Lower lobe of right lung (tissue), 2 donors: ENCODE results near the gene DUSP14. TPM values are rescaled to one million over a fixed set of nuclear protein-coding genes. Genes with fewer than 3 reads are reported as not detected.

Source experiments
- ATAC-seq, 2 donors: fragments of 200-7000 bp; cut with Tn5 transposase; one replicate each; pipeline ENCODE4 v1.9.1; 2020 to 2022; ENCODE audit warnings: mild to moderate bottlenecking in 2 of 2, moderate library complexity in 2 of 2
- DNase-seq: peaks from one replicate; pipeline ENCODE4 v3.0.0-alpha.2; 2020
- H3K27ac ChIP-seq: fragments of 200-600 bp; one replicate; pipeline ENCODE4 v1.8.0; 2022
- H3K27me3 ChIP-seq: fragments of 200-600 bp; one replicate; pipeline ENCODE4 v1.8.0; 2022; ENCODE audit warnings: low read depth
- H3K36me3 ChIP-seq: fragments of 200-600 bp; one replicate; pipeline ENCODE4 v1.8.0; 2022; ENCODE audit warnings: mild to moderate bottlenecking
- H3K4me1 ChIP-seq: fragments of 200-600 bp; one replicate; pipeline ENCODE4 v1.8.0; 2022
- H3K4me3 ChIP-seq: fragments of 200-600 bp; one replicate; pipeline ENCODE4 v1.8.0; 2022; ENCODE audit warnings: mild to moderate bottlenecking
- H3K9me3 ChIP-seq: fragments of 200-600 bp; one replicate; pipeline ENCODE4 v1.8.0; 2022
- intact Hi-C: fragments of 100-400 bp; cut with DNase I; formaldehyde crosslinking; loops from one replicate; pipeline ENCODE4 v1.11.0; 2022
- total RNA-seq: library from RNA; stranded (reverse); fragmentation: NEBNext Ultra II Directional; extraction: Animal tissue kit (Norgen Biotek cat#: 25700); gene quantifications from one replicate; pipeline ENCODE4 v1.2.1, GENCODE V29; 2021
- TF ChIP-seq, protein P1 (sequence below): fragments of 200-600 bp; IDR thresholded peaks from one replicate; pipeline ENCODE4 v1.8.0; 2022; ENCODE audit warnings: antibody characterized with exemption, mild to moderate bottlenecking
- donor health status: DM: no; HTN: yes; CAD: no; lungs with severe emphysema.

DUSP14 gene
- total RNA-seq, 1 donor from 2014 or later, result 7.7 TPM

DNA sequence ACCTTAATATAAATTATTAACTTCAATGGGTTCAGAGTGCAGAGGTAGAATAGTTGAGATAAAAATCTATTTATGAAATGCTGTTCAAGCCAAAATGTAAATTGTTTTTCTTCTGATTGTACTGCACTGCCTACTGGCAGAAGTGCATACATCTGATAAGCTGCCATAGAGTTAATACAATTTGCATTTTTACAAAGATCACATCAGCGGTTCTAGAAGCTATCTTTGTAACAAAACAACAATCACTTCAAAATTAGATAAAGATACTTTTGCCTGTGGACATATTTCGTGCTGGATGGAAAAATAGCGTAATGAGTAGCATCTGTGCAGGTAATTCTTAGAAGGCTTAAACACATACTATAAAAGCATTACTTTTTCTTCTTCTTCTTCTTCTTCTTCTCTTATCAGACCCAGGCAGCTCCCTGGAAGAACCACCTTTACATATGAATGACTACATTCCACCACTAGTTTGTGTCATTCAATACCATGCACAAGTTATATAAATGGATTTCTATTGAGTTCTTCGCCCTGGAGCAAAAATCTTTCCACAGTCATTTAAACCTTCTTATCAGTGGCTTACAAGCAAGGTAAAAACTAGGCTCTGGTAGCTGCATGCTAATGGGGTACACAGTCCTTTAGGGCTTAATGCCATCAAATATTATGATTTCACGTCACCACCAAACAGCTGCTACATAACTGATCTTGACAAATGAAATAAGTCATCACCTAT, 72.5 kb downstream of the DUSP14 start:
- ATAC-seq (no peak), DNase-seq (no peak)
- H3K27me3 ChIP-seq, result no peaks in the 10 kb centered on the region
- H3K4me3 ChIP-seq, result no peak overlapping the region
- TF ChIP-seq, protein P1, sequence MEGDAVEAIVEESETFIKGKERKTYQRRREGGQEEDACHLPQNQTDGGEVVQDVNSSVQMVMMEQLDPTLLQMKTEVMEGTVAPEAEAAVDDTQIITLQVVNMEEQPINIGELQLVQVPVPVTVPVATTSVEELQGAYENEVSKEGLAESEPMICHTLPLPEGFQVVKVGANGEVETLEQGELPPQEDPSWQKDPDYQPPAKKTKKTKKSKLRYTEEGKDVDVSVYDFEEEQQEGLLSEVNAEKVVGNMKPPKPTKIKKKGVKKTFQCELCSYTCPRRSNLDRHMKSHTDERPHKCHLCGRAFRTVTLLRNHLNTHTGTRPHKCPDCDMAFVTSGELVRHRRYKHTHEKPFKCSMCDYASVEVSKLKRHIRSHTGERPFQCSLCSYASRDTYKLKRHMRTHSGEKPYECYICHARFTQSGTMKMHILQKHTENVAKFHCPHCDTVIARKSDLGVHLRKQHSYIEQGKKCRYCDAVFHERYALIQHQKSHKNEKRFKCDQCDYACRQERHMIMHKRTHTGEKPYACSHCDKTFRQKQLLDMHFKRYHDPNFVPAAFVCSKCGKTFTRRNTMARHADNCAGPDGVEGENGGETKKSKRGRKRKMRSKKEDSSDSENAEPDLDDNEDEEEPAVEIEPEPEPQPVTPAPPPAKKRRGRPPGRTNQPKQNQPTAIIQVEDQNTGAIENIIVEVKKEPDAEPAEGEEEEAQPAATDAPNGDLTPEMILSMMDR, result no peak
- H3K27ac ChIP-seq, result no peak overlapping the region
- no peaks in the 10 kb centered on the region for H3K4me1 ChIP-seq
- H3K36me3 ChIP-seq, result peaks cover 81% of the 10 kb centered on the region
- intact Hi-C loops, result no loop called here
- no peaks in the 10 kb centered on the region for H3K9me3 ChIP-seq

Other genes with a start within 250 kb of the DUSP14 start
- not detected for gene C17orf78, start 113.9 kb upstream of the DUSP14 start, total RNA-seq
- gene ACACA, start 83.1 kb upstream of the DUSP14 start, total RNA-seq, result 132 TPM
- gene TADA2A, start 83.0 kb upstream of the DUSP14 start, total RNA-seq, result 20.5 TPM
- 39.7 TPM for gene SYNRG, start 119.5 kb downstream of the DUSP14 start, total RNA-seq
- 20.3 TPM for gene DDX52, start 153.6 kb downstream of the DUSP14 start, total RNA-seq